Thyroid gland (tissue), 4 donors: Measurements from ENCODE around the gene HRAS. TPM values are rescaled to one million over a fixed set of nuclear protein-coding genes. Genes with fewer than 3 reads are reported as not detected.

ENCODE experiments used
- DNase-seq, 2 donors: peaks; one replicate each; pipeline ENCODE4 v3.0.0-alpha.2; 2019
- H3K27ac ChIP-seq, 3 donors: fragments of 200-600 bp; sonication (generic); 1 replicate in 2 of 3; 2 replicates in 1 of 3; pipeline ENCODE4 v1.5.1; 2016 to 2019; ENCODE audit warnings: mild to moderate bottlenecking in 1 of 3, moderate library complexity in 1 of 3
- H3K27me3 ChIP-seq: fragments of 200-600 bp; sonication (generic); one replicate; pipeline ENCODE4 v1.5.1; 2019
- H3K36me3 ChIP-seq, 2 donors: fragments of 200-600 bp; sonication (generic); one replicate each; pipeline ENCODE4 v1.5.1; 2016 to 2019
- H3K4me1 ChIP-seq, 2 donors: fragments of 200-600 bp; sonication (generic); one replicate each; pipeline ENCODE4 v1.5.1; 2017 to 2019
- H3K4me3 ChIP-seq, 3 donors: fragments of 200-600 bp; sonication (generic); replicated peaks in 1 of 3; 1 replicate in 2 of 3; 2 replicates in 1 of 3; pipeline ENCODE4 v1.5.1; 2016; ENCODE audit warnings: mild to moderate bottlenecking in 1 of 3
- H3K9me3 ChIP-seq: fragments of 200-600 bp; sonication (generic); one replicate; pipeline ENCODE4 v1.5.1; 2017
- CTCF ChIP-seq, 6 experiments: fragments of 200-600 bp in 3 of 6; fragments of 450-650 bp in 3 of 6; sonication (generic) in 3 of 6; IDR thresholded peaks; one replicate each; pipeline ENCODE4 v1.5.1; 2016 to 2019; ENCODE audit warnings: antibody characterized with exemption in 6 of 6, mild to moderate bottlenecking in 2 of 6, inconsistent platforms in 1 of 6, moderate library complexity in 1 of 6
- POLR2A ChIP-seq, 2 donors: fragments of 450-650 bp; IDR thresholded peaks; one replicate each; pipeline ENCODE4 v1.6.1; 2017; ENCODE audit warnings: antibody characterized with exemption in 2 of 2, mild to moderate bottlenecking in 2 of 2, moderate library complexity in 1 of 2
- WGBS, 2 donors: methylation state at CpG; one replicate each; pipeline ENCODE4 v1.1.5; 2017; 5-methylcytosine and 5-hydroxymethylcytosine counted together
- intact Hi-C: fragments of 100-400 bp; cut with DNase I; formaldehyde crosslinking; loops from one replicate; pipeline ENCODE4 v1.15.1; 2023
- total RNA-seq, 4 donors: library from RNA; depleted of rRNA; stranded (reverse); fragments of >200 nt; gene quantifications; one replicate each; pipeline ENCODE4 v1.2.3, GENCODE V29; 2016

HRAS gene
- total RNA-seq, 4 donors from 2014 or later = 16.9 to 41.3 (median 29.9) TPM

- intact Hi-C loops = loop anchor here (5.0 kb wide), 1 partner anchor 174 kb away; no protein-coding TSS in a partner anchor
- Histone ChIP-seq H3K4me1 (peaks cover 13 to 23% of the 10 kb centered on the region in 2 donors), H3K27ac (no peak overlapping the region), H3K27me3 (no peaks in the 10 kb centered on the region), H3K4me3 (no peak overlapping the region), H3K9me3 (no peaks in the 10 kb centered on the region), H3K36me3 (no peaks in the 10 kb centered on the region)
- no peak for DNase-seq
- 82 to 88% methylated on average over 20 to 26 of the region's 27 CpGs for WGBS, 2 donors
- TF ChIP-seq CTCF (IDR thresholded peaks at IDR 0.05) (no peak), POLR2A (IDR thresholded peaks at IDR 0.05) (no peak)
These were observed 18.0 kb upstream of the HRAS start for GRCh38 chr11:553083-553987.

GRCh38 chr11:551596-551995, 16.2 kb upstream of the HRAS start:
- H3K4me3 ChIP-seq = no peak overlapping the region
- H3K9me3 ChIP-seq = no peaks in the 10 kb centered on the region
- 85 to 96% methylated on average over 5 to 8 of the region's 12 CpGs for WGBS, 2 donors
- TF ChIP-seq POLR2A (IDR thresholded peaks at IDR 0.05) = no peak
- no peak for TF ChIP-seq CTCF (IDR thresholded peaks at IDR 0.05)
- H3K27ac ChIP-seq = no peak overlapping the region
- H3K36me3 ChIP-seq = no peaks in the 10 kb centered on the region
- peaks cover 13 to 23% of the 10 kb centered on the region in 2 donors for H3K4me1 ChIP-seq
- H3K27me3 ChIP-seq = no peaks in the 10 kb centered on the region
- intact Hi-C loops = loop anchor here (5.0 kb wide), 1 partner anchor 176 kb away; no protein-coding TSS in a partner anchor
- no peak for DNase-seq

GRCh38 chr11:551131-551530, 15.8 kb upstream of the HRAS start:
- Histone ChIP-seq H3K27me3 (no peaks in the 10 kb centered on the region), H3K4me1 (peaks cover 13 to 21% of the 10 kb centered on the region in 2 donors), H3K9me3 (no peaks in the 10 kb centered on the region), H3K36me3 (no peaks in the 10 kb centered on the region), H3K27ac (no peak overlapping the region), H3K4me3 (no peak overlapping the region)
- TF ChIP-seq CTCF (IDR thresholded peaks at IDR 0.05) (no peak), POLR2A (IDR thresholded peaks at IDR 0.05) (no peak)
- 95% methylated on average over 4 of the region's 16 CpGs; no CpG with 5 or more reads in 1 of the 2 donors for WGBS, 2 donors
- DNase-seq = no peak
- intact Hi-C loops = loop anchor here (5.0 kb wide), 1 partner anchor 176 kb away; no protein-coding TSS in a partner anchor

GRCh38 chr11:550746-551085, 15.3 kb upstream of the HRAS start:
- H3K4me1 ChIP-seq = peaks cover 12 to 17% of the 10 kb centered on the region in 2 donors
- intact Hi-C loops = loop anchor here (5.0 kb wide), 1 partner anchor 177 kb away; no protein-coding TSS in a partner anchor
- no peak for DNase-seq
- no peaks in the 10 kb centered on the region for H3K36me3 ChIP-seq
- H3K9me3 ChIP-seq = no peaks in the 10 kb centered on the region
- no peak overlapping the region for H3K27ac ChIP-seq
- WGBS, 2 donors = 85% methylated on average over 5 of the region's 5 CpGs; no CpG with 5 or more reads in 1 of the 2 donors
- no peaks in the 10 kb centered on the region for H3K27me3 ChIP-seq
- no peak overlapping the region for H3K4me3 ChIP-seq
- TF ChIP-seq CTCF (IDR thresholded peaks at IDR 0.05) = no peak
